Measurements from ENCODE around the gene RFT1.

Gene RFT1

DNA sequence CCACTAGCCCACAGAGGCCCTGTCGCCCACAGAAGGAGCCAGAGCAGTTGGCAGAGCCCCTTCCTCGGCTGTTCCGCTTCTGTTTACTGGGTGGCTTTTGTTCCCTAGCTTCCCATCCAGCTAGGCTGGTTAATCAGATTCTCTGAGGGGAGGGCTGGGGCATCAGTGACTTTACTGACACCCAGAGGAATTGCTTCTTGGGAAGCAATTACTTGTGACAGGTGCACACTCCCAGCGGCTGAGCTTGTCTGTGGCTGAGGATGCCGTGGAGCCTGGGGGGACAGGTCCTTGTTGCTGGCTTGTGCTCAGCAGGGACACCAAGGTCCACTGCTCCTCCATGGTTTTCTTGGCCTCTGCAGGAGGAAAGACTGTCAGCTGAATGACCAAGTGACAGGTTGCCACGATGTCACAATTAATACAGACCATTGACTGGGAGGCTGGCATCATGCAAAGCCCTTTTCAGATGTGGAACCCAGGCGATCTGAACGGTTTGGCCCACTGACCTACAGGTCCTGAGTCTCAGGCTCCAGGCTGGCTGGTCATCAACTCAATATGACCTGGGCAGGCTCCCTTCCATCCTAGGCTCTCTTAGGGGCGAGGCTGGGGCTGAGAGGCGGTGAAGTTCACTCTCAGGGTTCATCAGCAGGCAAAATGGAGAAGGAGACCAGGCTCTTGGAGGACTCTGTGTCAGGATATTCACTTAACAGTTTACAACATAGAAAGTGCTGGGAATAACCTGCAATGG lies 52.6 kb downstream of the RFT1 start:
- Histone ChIP-seq H3K9ac (no peak overlapping the region), H3K27ac (no peak overlapping the region)
- no peak for TF ChIP-seq Cebpa-rat (IDR thresholded peaks at IDR 0.05)

GRCh38 chr3:53075743-53076140 lies 54.5 kb downstream of the RFT1 start:
- H3K4me3 ChIP-seq = no peak overlapping the region
- no peaks in the 10 kb centered on the region for H3K9me3 ChIP-seq (replicated peaks in 1 of 11)
- no peaks in the 10 kb centered on the region; a peak in 1 of 22 replicates for H3K36me3 ChIP-seq
- H3K9ac ChIP-seq = no peak overlapping the region
- TF ChIP-seq Cebpa-rat (IDR thresholded peaks at IDR 0.05) = no peak
- peaks cover 19 to 37% (median 33%) of the 10 kb centered on the region in 10 experiments for H3K4me1 ChIP-seq
- no peak overlapping the region for H3K27ac ChIP-seq
- no peaks in the 10 kb centered on the region for H3K27me3 ChIP-seq
- no peak overlapping the region for H3K4me2 ChIP-seq
- no peaks in the 10 kb centered on the region for H4K20me1 ChIP-seq

More for the DNA sequence above, 52.6 kb downstream of the RFT1 start:
- peaks cover 9 to 24% (median 20%) of the 10 kb centered on the region in 10 experiments for H3K4me1 ChIP-seq
- no peaks in the 10 kb centered on the region for H4K20me1 ChIP-seq
- H3K9me3 ChIP-seq (replicated peaks in 1 of 11) = no peaks in the 10 kb centered on the region
- no peaks in the 10 kb centered on the region for H3K27me3 ChIP-seq
- H3K36me3 ChIP-seq = no peaks in the 10 kb centered on the region; a peak in 1 of 22 replicates
- no peak overlapping the region for H3K4me3 ChIP-seq
- no peak overlapping the region for H3K4me2 ChIP-seq

DNA sequence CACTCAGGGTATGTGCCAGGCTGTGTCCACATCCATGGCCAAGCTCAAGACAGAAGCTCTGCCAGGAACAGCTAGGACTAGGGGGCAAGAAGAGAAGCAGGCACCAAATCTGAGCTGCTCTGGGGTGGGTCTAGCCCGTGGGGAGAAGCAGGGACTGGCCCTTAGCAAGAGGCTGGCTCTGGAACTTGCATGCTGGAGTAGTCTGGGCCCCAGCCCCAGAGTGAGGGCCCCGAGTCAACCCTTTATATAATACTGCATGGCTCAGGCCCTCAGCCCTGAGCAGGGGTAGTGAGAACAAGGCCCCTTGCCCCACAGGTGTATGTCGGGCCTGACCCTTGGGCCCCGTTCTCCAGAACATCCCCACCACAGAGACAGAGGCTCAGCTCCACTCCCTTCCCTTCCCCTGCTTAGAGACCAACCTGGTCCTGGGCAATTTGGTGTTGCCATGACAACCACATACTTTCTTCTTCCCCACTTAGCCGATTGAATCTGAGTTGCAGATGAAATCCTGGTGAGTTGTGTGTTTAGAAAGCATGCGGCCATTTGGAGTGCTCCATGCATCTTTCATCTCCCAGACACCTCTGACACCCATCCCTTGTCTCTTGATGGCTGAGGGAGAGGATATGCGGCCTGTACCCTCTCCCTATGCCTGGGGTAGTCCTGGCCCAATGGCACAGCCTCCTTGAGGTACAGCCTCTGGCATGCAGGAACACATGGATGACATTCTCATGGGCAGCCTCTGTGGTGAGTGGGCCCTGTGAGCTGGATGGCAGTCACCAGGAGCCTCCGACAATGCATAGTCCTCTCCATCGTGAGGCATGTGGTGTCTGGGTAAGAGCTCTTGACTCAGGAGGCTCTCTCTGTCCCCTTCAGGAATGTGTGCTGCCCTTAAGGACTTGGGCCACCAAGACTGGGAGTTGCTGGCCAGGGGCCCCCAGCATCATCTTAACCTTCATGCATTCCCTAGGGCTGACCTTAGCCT lies 55.2 kb downstream of the RFT1 start:
- Histone ChIP-seq H3K36me3 (no peaks in the 10 kb centered on the region; a peak in 1 of 22 replicates), H4K20me1 (no peaks in the 10 kb centered on the region), H3K4me3 (no peak overlapping the region), H3K4me1 (peaks cover 19 to 37% (median 32%) of the 10 kb centered on the region in 10 experiments), H3K27me3 (no peaks in the 10 kb centered on the region), H3K4me2 (0 out of 22 replicates have a peak overlapping the region, but pooled peaks of 1 of the 11 experiments have one; percentile 100), H3K27ac (no peak overlapping the region), H3K9me3 (replicated peaks in 1 of 11) (no peaks in the 10 kb centered on the region), H3K9ac (no peak overlapping the region)
- no peak for TF ChIP-seq Cebpa-rat (IDR thresholded peaks at IDR 0.05)

DNA sequence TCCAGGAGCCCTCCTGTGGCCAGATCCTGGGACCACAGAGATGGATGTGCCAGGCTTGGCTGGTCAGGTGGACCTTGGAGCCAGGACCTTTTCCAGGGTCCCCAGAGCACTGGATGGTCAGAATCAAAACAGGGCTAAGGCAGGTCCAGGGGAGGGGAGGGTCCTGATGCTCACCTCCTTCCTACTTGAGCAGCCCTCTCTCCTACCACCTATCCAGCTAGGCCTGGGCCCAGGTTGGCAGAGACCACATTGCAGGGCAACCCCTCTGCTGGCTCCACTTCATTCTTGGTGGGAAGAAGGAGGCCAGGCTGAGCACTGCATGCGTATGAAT lies 55.9 kb downstream of the RFT1 start:
- Histone ChIP-seq H3K9me3 (replicated peaks in 1 of 11) (no peaks in the 10 kb centered on the region), H3K4me1 (peaks cover 19 to 43% (median 33%) of the 10 kb centered on the region in 10 experiments), H3K9ac (peak overlapping the region in 2 of 11 experiments; percentile 77 to 81; a peak in 1 of 22 replicates), H3K27me3 (no peaks in the 10 kb centered on the region), H3K36me3 (no peaks in the 10 kb centered on the region; a peak in 1 of 22 replicates), H3K4me2 (peak overlapping the region in 10 of 11 experiments; percentile 91 to 100 (median 98); a peak in 18 of 22 replicates), H3K4me3 (no peak overlapping the region), H3K27ac (peak overlapping the region in 1 of 11 experiments; percentile 78; a peak in 2 of 22 replicates), H4K20me1 (no peaks in the 10 kb centered on the region)
- TF ChIP-seq Cebpa-rat (IDR thresholded peaks at IDR 0.05) = no peak

- TF ChIP-seq Cebpa-rat (IDR thresholded peaks at IDR 0.05) = no peak
- peak overlapping the region; percentile 91 to 100 (median 97) for H3K4me2 ChIP-seq
- H3K4me3 ChIP-seq = peak overlapping the region; percentile 58 to 76 (median 66)
Observed at GRCh38 chr3:53073553-53074365, 56.5 kb downstream of the RFT1 start.

DNA sequence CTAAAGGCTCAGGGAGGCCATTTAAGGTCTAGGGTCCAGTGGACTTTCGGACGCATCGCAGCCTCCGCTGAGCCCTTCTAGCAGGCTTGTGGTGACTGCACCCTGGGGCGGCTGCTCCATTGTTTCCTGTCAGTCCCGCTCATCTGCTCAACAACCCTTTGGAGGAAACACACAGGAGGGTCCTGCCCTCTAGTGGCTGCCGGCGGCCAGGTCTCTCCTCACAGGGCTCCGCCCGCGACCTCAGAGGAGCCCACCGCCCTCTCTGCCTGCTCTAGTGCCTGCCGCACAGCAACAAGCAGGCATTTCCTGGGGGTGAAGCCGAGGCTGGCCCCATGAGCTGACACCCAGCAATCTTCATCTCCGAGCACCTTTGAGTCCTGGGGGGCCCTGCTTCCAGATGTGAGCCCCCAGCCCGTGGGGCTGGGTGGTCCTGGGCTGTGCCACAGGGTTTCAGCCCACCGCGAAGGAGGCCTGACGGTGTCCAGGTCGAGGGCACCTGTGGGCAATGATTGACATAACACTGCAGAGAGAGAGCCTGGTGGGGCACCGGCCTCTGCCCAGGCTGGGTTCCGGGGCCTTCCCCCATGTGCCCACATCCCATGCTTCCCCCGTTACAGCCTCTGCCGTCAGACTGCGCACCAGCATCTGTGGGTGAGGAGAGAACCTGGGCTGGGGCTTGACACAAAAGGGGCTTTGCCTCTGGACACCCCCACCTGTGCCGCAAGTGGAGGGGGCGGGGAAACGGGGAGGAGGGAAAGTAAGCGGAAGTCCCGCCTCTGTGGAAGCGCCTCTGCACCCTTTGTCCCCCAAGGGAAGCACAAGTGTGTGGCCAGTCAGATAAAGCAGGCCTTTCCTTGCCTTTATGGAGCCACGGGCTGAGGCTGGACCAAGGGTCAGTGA lies 57.3 kb downstream of the RFT1 start:
- H3K9ac ChIP-seq = peak overlapping the region; percentile 69 to 82 (median 79)
- H3K36me3 ChIP-seq = no peaks in the 10 kb centered on the region
- H3K4me1 ChIP-seq = peaks cover 19 to 52% (median 42%) of the 10 kb centered on the region in 10 experiments
- peak overlapping the region; percentile 58 to 76 (median 66) for H3K4me3 ChIP-seq
- H3K27me3 ChIP-seq = no peaks in the 10 kb centered on the region
- H3K9me3 ChIP-seq (replicated peaks in 1 of 11) = no peaks in the 10 kb centered on the region
- TF ChIP-seq Cebpa-rat (IDR thresholded peaks at IDR 0.05) = no peak
- H4K20me1 ChIP-seq = no peaks in the 10 kb centered on the region
- H3K27ac ChIP-seq = peak overlapping the region; percentile 51 to 83 (median 77)
- peak overlapping the region; percentile 91 to 100 (median 97) for H3K4me2 ChIP-seq

More at GRCh38 chr3:53073553-53074365, 56.5 kb downstream of the RFT1 start:
- no peaks in the 10 kb centered on the region for H3K9me3 ChIP-seq (replicated peaks in 1 of 11)
- H3K27me3 ChIP-seq = no peaks in the 10 kb centered on the region
- H3K4me1 ChIP-seq = peaks cover 19 to 44% (median 37%) of the 10 kb centered on the region in 10 experiments
- peak overlapping the region; percentile 69 to 82 (median 79) for H3K9ac ChIP-seq
- H3K27ac ChIP-seq = peak overlapping the region; percentile 51 to 83 (median 77)
- no peaks in the 10 kb centered on the region for H3K36me3 ChIP-seq
- no peaks in the 10 kb centered on the region for H4K20me1 ChIP-seq

DNA sequence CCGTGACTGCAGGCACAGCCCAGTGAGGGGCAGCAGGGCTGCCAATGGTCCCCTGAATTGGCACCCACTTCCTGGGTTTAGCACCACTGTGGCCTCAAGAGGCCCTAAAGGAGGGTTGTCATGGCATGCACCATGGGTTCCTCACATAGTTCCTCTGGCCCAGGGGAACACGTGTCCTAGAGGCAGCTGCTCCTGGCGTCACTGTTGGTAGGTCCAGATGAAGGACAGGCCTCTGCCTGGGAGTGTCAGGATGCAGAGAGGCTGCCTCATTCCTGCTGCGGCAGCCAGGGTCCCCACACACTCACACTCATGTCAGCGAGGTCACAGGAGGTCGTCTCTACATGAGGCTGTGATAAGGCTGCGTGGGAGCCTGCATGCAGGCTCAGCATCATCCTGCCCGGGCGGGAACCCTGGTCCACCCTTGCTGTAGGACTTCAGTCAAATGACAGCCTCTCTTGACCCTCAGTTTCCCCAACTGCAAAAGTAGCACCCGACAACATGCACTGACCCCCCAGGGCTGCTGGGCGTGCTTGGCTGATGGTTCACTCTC lies 58.3 kb downstream of the RFT1 start:
- Histone ChIP-seq H3K36me3 (no peaks in the 10 kb centered on the region), H3K9me3 (replicated peaks in 1 of 11) (no peaks in the 10 kb centered on the region), H3K4me1 (peaks cover 19 to 62% (median 50%) of the 10 kb centered on the region in 10 experiments), H3K27ac (peak overlapping the region in 6 of 11 experiments; percentile 8 to 83 (median 80); a peak in 8 of 22 replicates), H3K9ac (peak overlapping the region in 10 of 11 experiments; percentile 69 to 82 (median 79); a peak in 15 of 22 replicates), H3K4me3 (peak overlapping the region in 6 of 10 experiments; percentile 58 to 76 (median 66); a peak in 7 of 20 replicates), H3K27me3 (no peaks in the 10 kb centered on the region), H4K20me1 (no peaks in the 10 kb centered on the region), H3K4me2 (peak overlapping the region; percentile 91 to 100 (median 97))
- TF ChIP-seq Cebpa-rat (IDR thresholded peaks at IDR 0.05) = no peak
